ENCODE results near the gene GPRIN3.

GRCh38 chr4:89298155-89298554 is 9.4 kb downstream of the GPRIN3 start:
- TF ChIP-seq, protein P1, sequence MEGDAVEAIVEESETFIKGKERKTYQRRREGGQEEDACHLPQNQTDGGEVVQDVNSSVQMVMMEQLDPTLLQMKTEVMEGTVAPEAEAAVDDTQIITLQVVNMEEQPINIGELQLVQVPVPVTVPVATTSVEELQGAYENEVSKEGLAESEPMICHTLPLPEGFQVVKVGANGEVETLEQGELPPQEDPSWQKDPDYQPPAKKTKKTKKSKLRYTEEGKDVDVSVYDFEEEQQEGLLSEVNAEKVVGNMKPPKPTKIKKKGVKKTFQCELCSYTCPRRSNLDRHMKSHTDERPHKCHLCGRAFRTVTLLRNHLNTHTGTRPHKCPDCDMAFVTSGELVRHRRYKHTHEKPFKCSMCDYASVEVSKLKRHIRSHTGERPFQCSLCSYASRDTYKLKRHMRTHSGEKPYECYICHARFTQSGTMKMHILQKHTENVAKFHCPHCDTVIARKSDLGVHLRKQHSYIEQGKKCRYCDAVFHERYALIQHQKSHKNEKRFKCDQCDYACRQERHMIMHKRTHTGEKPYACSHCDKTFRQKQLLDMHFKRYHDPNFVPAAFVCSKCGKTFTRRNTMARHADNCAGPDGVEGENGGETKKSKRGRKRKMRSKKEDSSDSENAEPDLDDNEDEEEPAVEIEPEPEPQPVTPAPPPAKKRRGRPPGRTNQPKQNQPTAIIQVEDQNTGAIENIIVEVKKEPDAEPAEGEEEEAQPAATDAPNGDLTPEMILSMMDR (IDR thresholded peaks at IDR 0.05) = no peak
- no peak for TF ChIP-seq ZFX (IDR thresholded peaks at IDR 0.05; ENCODE audit: borderline replicate concordance)

Measured in 22Rv1 (cell line).